GM19452 (cell line): ENCODE results near the gene WDR27.
A peak's percentile ranks its signal among the peaks of the same experiment; 100 is the strongest.

Experiments
- ATAC-seq: cut with Tn5 transposase; IDR thresholded peaks from one replicate; pipeline ENCODE4 v1.9.1; 2021; ENCODE audit not compliant: unreplicated experiment

Gene WDR27

GRCh38 chr6:169568314-169569087 is 133.3 kb downstream of the WDR27 start:
- no peak for ATAC-seq

- no peak for ATAC-seq
Observed at GRCh38 chr6:169567819-169568218, 134.0 kb downstream of the WDR27 start.

DNA sequence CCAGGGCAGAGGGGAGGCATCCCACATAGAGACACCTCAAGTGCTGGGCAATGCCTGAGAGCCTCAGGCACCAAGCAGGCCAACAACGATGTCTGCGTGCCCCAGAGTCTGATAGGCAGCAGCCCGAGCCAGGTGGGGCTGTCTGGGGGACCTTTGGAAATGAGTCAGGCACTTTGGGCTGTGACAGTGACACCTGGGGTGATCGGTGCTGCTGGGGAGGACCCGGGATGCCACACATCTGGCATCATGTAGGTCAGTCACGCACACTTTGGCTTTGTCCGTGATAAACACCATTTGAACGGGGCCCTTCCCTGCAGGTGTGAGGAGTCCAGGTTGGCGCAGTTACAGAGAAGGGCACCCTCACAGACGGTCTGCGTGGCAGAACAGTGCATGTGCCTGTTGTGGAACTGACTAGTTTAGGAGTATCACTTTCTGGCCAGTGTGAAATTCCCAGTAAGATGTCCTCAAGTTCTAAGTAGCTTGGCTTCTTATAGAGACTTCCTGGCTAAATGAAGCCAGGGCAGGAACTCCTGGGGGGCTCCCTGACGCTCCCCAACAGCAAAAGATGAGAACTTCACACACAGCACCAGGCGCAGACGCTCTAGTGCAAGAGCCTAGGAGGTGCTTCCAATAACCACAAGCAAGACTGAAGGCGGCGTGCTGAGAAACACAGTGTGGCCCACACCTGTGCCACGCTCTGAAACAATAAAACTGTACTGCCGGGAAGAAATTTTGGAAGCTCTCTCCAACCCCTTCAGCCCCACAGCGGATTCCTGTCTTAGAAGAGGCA is 134.7 kb downstream of the WDR27 start:
- ATAC-seq, result no peak

DNA sequence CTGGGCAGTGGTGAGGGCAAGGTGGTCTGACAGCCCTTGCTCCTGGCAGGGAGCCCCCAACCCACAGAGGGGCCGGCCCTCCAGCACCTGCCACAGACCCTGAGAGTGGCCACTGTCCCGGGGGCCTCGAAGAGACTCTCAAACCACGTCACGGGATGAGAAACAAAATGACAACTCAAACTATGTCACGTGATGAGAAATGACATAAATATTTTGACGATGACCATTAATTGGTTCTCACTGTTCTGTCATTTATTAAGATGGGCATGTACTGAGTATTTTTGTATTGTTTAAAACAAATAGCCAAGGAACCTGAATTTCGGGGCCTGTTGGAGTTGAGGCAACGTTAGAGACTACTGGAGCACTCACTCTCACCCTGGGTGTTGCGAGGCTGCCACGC is 135.5 kb downstream of the WDR27 start:
- ATAC-seq, result no peak

DNA sequence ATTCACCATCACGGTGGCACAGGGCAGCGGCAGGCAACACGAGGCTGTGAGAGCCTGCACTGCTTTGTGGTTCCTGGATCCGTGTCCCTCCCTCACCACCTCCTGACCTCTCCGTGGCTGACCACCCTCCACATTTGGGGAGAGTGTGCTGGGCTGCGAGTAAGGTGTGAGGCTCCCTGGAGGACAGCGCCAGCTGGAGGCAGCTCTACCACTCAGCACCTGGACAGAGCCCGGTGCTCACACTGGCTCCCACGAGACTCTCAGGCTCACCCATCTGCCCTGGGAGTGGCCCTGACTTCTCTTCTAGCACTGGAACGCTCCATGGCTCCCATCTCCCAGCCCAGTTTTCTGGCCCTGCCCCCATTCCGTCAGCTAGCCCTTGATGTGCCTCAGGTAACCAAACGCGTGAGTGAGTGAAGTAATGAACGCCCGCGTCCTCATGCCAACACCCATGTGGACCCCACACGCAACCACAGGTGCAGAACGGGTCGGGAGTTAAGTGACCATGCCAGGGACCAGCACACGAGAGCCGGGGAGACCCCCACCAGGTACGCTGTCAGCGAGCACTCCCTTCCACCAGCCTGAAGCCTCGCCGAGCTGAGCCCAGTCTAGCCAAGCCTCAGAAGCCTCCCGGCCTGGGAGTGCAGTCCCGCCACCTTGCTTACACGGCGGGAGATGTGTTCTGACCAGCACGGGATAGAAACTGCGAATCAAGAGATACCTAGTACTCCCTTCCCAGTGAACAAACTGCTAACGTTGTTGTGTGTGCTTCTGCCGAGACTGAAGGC is 137.2 kb downstream of the WDR27 start:
- ATAC-seq, result no peak

GRCh38 chr6:169561665-169562064 is 140.2 kb downstream of the WDR27 start:
- no peak for ATAC-seq

DNA sequence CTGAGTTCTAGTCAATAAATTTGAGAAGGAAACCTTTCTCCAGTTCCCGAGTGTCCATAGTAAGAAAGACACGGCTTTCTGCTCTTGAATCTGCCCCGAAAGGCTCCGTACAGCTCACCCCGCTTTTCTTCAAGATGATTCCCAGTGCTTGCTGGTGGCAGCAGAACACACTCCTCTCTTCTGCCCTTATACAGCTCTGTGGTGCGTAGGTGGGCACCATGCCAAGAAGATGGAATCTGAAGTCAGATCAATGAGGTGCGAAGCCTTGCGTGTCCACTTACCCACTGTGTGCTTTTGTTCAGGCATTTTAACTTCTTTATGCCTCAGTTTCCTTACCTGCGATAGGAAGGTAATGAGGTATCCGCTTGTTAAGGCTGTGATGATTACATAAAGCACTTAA is 142.2 kb downstream of the WDR27 start:
- no peak for ATAC-seq

DNA sequence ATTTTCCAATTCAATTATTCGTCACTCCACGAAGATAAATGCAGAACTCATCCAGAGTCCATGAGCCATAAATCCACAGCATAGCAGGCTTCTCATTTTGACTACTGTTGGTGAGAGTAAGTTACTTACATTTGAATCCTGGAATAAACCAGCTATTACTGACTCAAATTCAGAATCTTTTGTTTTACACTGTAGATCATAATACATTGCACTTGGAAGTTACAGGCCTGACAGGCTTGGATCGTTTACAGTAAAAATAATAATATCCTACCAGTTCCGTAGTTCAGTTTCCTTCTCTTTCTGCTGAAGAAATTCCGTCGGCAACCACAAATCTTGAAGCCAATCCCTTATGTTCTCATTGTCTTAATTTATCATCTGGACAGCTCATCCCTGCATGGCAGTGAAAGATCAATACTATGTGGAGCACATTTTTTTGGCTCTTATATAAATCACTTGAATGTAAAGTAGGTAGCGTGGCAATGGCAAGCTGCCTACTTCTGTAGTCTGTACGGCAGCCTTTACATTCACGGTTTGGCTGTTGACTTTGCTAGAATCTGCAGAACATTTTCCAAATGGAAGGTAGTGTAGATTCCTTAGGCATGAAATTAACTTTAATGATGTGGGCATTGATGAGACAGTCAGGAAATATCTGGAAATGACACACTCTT is 142.9 kb downstream of the WDR27 start:
- ATAC-seq, result no peak

DNA sequence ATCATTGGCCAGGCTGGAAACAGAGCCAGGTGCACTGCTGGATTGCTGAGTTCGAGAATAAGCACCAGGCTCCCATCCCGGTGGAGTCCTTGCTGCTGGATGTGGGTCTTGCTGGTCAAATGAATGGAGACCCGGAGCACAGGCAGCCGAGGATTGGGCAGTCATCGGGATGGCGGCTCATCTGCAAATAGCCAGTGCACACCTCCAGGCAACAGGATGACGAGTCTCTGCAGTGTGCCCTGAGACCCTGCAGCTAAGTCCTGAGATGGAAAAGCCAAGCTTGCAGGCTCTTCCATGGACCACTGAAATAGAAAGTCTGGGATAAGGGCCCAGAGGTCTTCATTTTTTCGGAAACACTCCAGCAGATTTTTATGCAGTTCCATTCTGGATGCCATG is 143.5 kb downstream of the WDR27 start:
- ATAC-seq, result no peak

- no peak for ATAC-seq
Observed at GRCh38 chr6:169557887-169558286, 143.9 kb downstream of the WDR27 start.

DNA sequence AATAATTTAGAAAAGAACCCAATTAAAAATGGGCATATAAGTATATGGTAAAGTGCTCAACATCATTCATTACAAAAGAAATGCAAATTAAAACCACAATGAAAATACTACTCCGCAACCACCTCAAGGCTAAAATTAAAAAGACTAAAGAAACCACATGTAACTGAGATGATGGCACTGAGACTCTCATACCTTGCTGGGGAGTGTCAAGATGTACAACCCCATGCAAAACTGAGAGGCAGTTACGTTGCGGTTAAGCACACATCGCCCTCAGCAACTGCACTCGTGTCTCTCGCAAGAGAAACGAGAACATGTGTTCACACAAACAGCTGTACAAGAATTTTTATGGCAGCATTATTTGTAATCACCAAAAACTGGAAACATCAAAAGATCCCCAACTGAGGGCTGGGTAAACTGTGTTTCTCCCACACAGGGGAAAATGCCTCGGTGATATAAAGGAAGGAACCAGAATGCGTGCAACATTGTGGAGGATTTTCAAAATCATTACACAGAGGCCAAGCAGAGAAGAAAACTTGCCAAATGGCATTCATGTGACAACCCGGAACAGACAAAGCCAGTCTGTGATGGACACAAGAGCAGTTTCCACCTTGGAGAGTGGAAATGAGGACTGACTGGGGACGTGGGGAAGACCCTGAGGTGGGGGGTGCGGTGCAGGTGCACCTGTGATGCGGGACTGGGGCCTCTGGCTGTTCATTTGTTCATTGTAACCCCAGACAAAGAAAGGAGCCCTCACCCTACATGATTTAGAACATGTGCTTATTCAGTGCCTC is 144.9 kb downstream of the WDR27 start:
- peak; percentile 100 for ATAC-seq

GRCh38 chr6:169555971-169556617 is 145.7 kb downstream of the WDR27 start:
- ATAC-seq, result no peak

DNA sequence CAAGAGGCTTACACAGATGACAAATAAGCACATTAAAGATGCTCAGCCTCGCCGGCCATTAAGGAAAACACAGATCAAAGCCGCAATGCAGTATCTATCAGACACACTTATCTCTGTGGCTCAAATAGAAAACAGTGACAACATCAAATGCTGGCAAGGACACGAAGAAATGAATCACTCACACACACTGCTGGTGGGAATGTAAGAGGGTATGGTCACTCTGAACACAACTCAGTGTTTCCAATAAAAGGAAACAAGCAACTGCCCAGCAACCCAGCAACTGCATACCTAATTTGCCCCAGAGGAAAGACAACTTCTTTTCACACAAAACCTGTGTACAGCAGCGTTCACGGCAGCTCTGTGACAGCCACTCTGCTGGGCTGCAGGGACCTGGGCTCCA is 155.8 kb downstream of the WDR27 start:
- ATAC-seq, result no peak

DNA sequence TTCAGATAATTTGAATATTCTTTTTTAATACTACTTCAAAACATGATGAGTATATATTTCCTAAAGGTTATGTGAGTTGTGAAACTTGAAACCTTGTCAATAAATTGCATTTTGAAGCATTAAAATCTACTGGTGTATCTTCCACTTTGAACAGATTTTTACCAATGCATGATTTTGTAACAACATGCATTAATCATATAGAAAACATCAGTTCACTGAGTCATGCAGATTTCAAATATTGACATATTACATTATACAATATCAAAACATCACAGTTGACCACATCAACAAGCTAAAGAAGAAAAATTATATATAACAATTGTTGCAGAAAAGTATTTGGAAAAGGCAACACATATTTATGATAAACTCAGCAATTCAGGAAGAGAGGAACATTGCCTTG is 158.1 kb downstream of the WDR27 start:
- no peak for ATAC-seq

DNA sequence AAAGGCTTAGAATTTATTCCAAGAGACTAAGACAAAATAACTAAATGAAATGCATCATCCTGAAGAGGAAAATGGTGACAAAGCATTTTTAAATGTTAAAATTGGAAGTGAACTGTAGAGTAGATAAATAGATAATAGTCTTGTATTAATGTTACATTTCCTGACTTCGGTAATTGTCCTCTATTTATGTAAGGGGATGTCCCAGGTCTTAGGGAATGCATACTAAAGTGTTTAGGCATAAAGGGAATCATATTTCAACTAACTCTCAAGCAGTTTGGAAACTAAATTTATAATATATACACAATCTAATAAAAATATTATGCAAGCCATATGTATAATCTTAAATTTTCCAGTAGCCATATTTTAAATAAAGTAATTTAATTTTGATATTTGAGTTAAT is 159.3 kb downstream of the WDR27 start:
- ATAC-seq, result no peak

GRCh38 chr6:169539176-169539897 is 162.5 kb downstream of the WDR27 start:
- ATAC-seq, result no peak

DNA sequence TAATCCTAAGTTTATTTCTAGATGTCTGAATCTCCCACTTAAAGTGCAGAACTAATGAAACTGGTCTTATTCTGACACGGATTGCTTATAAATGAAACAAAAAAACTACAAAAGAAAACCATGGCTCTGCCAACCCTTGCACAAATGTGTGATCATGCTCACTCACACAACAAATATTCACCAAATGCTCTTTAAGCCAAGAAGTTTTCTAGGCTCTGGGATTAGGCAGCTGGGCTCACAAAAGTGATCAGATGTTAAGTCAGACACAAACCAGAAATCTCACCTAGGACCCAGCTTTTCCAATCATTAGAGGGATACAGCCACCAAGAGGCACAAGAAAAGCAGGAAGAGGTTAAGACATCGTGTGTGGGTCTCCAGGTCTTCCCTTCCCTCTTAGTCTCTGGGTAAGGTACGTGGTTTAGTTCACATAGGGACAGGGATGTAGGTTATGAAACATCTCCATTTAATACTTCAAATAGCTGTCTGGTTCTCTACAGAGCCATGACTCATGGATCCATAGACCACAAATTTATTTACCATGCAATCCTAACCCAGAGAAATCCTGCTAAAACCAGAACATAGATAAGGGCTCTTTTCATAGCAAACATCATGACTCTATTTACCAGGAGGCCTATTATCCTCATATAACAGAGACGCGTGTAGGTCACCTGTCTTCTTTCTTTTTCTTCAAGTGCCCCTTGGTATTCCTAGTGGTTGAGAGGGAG is 165.2 kb downstream of the WDR27 start:
- ATAC-seq, result no peak

GRCh38 chr6:169534039-169534421 is 167.8 kb downstream of the WDR27 start:
- ATAC-seq, result no peak
